B cell (primary cell): ENCODE results near the gene UQCRH. TPM values are rescaled to one million over a fixed set of nuclear protein-coding genes. Genes with fewer than 3 reads are reported as not detected.
"Not testable (repeated sequence)": the region's sequence is repeated elsewhere in the genome, so short reads cannot be mapped to it uniquely, and the experiment has no call there.

Experiments
- ATAC-seq: fragments of 200-7000 bp; cut with Tn5 transposase; one replicate; pipeline ENCODE4 v1.10.0; 2021; ENCODE audit warnings: low read depth, mild to moderate bottlenecking, moderate number of reproducible peaks, moderate library complexity
- CTCF ChIA-PET: fragments of 350-600 bp; sonication (Branson Sonifier 250); formaldehyde crosslinking; loops from one replicate; lab custom pipeline; 2021; ENCODE audit warnings: antibody characterized with exemption, inconsistent platforms; lab: Charles Lee
- POLR2A ChIA-PET: fragments of 350-600 bp; sonication (Branson Sonifier 250); formaldehyde crosslinking; loops from one replicate; lab custom pipeline; 2021; ENCODE audit warnings: antibody characterized with exemption; lab: Charles Lee
- DNase-seq: peaks from one replicate; pipeline ENCODE4 v3.0.0; 2013
- H2AFZ ChIP-seq: 2 replicates; pipeline ENCODE4 v1.6.1; 2012; ENCODE audit warnings: mild to moderate bottlenecking, low read depth, low read length; ENCODE audit not compliant: insufficient read depth, poor library complexity, severe bottlenecking
- H3K27ac ChIP-seq, 2 donors: 1 replicate in 1 of 2; 2 replicates in 1 of 2; pipeline ENCODE4 v1.5.1; 2012 to 2013; ENCODE audit warnings: low read length in 2 of 2, mild to moderate bottlenecking in 2 of 2, moderate library complexity in 1 of 2
- H3K27me3 ChIP-seq, 4 experiments: fragments of 200-600 bp in 1 of 4; sonication (generic) in 1 of 4; replicated peaks in 1 of 4; 1 replicate in 2 of 4; 2 replicates in 2 of 4; pipeline versions ENCODE4 v1.6.1 to v1.7.0; 2013 to 2016; ENCODE audit warnings: low read length in 3 of 4, mild to moderate bottlenecking in 2 of 4, mixed read lengths in 1 of 4, moderate library complexity in 1 of 4; ENCODE audit not compliant: insufficient read depth in 4 of 4, control insufficient read depth in 3 of 4; ENCODE audit errors: control extremely low read depth in 1 of 4
- H3K36me3 ChIP-seq, 2 experiments: replicated peaks in 1 of 2; 1 replicate in 1 of 2; 2 replicates in 1 of 2; pipeline versions ENCODE4 v1.6.1 to v1.7.1; 2013; ENCODE audit warnings: low read length in 1 of 2; ENCODE audit not compliant: insufficient read depth in 2 of 2, control insufficient read depth in 1 of 2; ENCODE audit errors: control extremely low read depth in 1 of 2, extremely low read depth in 1 of 2
- H3K4me1 ChIP-seq, 2 donors: fragments of 200-600 bp in 1 of 2; sonication (generic) in 1 of 2; 1 replicate in 1 of 2; 2 replicates in 1 of 2; pipeline versions ENCODE4 v1.5.1 to v1.6.1; 2013 to 2017; ENCODE audit warnings: low read length in 2 of 2; ENCODE audit not compliant: control insufficient read depth in 2 of 2, insufficient read depth in 2 of 2
- H3K4me2 ChIP-seq: replicated peaks from 2 replicates; pipeline ENCODE3; 2012; ENCODE audit warnings: mild to moderate bottlenecking, low read depth, low read length; ENCODE audit not compliant: poor library complexity, severe bottlenecking
- H3K4me3 ChIP-seq, 5 experiments: fragments of 200-600 bp in 1 of 5; sonication (generic) in 1 of 5; 1 replicate in 3 of 5; 2 replicates in 2 of 5; pipeline versions ENCODE4 v1.5.1 to v1.7.0; 2011 to 2016; ENCODE audit warnings: low read length in 4 of 5, mild to moderate bottlenecking in 4 of 5, low read depth in 2 of 5, control low read depth in 1 of 5, moderate library complexity in 1 of 5; ENCODE audit not compliant: insufficient read depth in 1 of 5; ENCODE audit errors: control extremely low read depth in 1 of 5, extremely low read depth in 1 of 5
- H3K79me2 ChIP-seq: fragments of 200-600 bp; sonication (generic); one replicate; pipeline ENCODE4 v1.6.0; 2016; ENCODE audit warnings: low read length; ENCODE audit not compliant: control insufficient read depth, insufficient read depth
- H3K9ac ChIP-seq: fragments of 200-600 bp; sonication (generic); 2 replicates; pipeline ENCODE4 v1.6.1; 2017; ENCODE audit warnings: mild to moderate bottlenecking, low read length, moderate library complexity
- H3K9me3 ChIP-seq, 3 donors: one replicate each; pipeline versions ENCODE4 v1.6.1 to v1.7.1; 2013; ENCODE audit warnings: low read length in 2 of 3; ENCODE audit not compliant: control insufficient read depth in 2 of 3, insufficient read depth in 1 of 3; ENCODE audit errors: control extremely low read depth in 1 of 3
- H4K20me1 ChIP-seq: 2 replicates; pipeline ENCODE4 v1.6.0; 2012; ENCODE audit warnings: mild to moderate bottlenecking, low read length; ENCODE audit not compliant: insufficient read depth, control insufficient read depth, poor library complexity, severe bottlenecking
- H3K27ac Mint-ChIP-seq: one replicate; pipeline ENCODE4 v1.8.0; 2021; ENCODE audit warnings: mixed read lengths
- H3K27me3 Mint-ChIP-seq: one replicate; pipeline ENCODE4 v1.8.0; 2021; ENCODE audit warnings: mixed read lengths
- H3K4me1 Mint-ChIP-seq: one replicate; pipeline ENCODE4 v1.8.0; 2021; ENCODE audit warnings: mixed read lengths
- H3K4me3 Mint-ChIP-seq: one replicate; pipeline ENCODE4 v1.8.0; 2021; ENCODE audit warnings: mixed read lengths
- H3K9me3 Mint-ChIP-seq: one replicate; pipeline ENCODE4 v1.8.0; 2022; ENCODE audit warnings: mixed read lengths; ENCODE audit not compliant: insufficient read depth
- EZH2 ChIP-seq: IDR thresholded peaks from 2 replicates; pipeline ENCODE4 v1.6.1; 2012; ENCODE audit warnings: borderline replicate concordance, low read depth, mild to moderate bottlenecking, moderate library complexity, low read length; ENCODE audit not compliant: insufficient read depth, poor library complexity, severe bottlenecking
- WGBS: methylation state at CpG from one replicate; pipeline ENCODE4 v1.1.5; 2013; ENCODE audit warnings: missing lambda C conversion rate; ENCODE audit not compliant: insufficient coverage; 5-methylcytosine and 5-hydroxymethylcytosine counted together
- intact Hi-C: fragments of 100-400 bp; cut with micrococcal nuclease; formaldehyde crosslinking; loops from one replicate; pipeline ENCODE4 v1.10.0; 2022
- polyA plus RNA-seq: library from polyadenylated mRNA; depleted of rRNA; stranded (reverse); fragments of >200 nt; gene quantifications from 2 replicates; pipeline ENCODE4 v1.2.3, GENCODE V29; 2012
- total RNA-seq, 2 donors: library from RNA; stranded (reverse); fragments of 120-200 nt in 1 of 2; gene quantifications; 1 replicate in 1 of 2; 2 replicates in 1 of 2; pipeline versions ENCODE4 v1.2.3 to v1.2.4, GENCODE V29; 2013 to 2022
- TF ChIP-seq, protein P1 (sequence below): fragments of 200-600 bp; IDR thresholded peaks from one replicate; pipeline ENCODE4 v1.8.0; 2022; ENCODE audit warnings: antibody characterized with exemption, mild to moderate bottlenecking

The UQCRH gene
- total and polyA plus RNA-seq, 2 donors (not counting 1 experiment from before 2014, with no cell fraction given): 146 to 310 TPM

DNA sequence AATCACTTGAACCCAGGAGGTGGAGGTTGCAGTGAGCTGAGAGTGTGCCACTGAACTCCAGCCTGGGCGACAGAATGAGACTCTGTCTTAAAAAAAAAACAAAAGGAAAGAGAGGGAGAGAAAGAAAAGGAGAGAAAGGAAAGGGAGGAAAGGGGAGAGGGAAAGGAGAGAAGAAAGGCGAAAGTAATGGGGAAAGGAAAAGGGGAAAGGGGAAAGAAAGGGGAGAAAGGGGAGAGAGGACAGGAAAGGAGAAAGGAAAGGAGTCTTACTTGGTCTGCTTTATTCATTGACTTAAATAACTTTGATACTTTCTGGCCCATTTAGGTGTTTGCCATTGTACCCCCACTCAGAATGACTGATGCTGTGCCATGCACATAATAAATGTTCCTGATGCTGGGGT lies 48.9 kb downstream of the UQCRH start:
- POLR2A ChIA-PET: no interaction called here
- no peaks in the 10 kb centered on the region for H3K27me3 ChIP-seq
- no peaks in the 10 kb centered on the region for H3K4me1 ChIP-seq
- TF ChIP-seq EZH2: no peak
- TF ChIP-seq, protein P1, sequence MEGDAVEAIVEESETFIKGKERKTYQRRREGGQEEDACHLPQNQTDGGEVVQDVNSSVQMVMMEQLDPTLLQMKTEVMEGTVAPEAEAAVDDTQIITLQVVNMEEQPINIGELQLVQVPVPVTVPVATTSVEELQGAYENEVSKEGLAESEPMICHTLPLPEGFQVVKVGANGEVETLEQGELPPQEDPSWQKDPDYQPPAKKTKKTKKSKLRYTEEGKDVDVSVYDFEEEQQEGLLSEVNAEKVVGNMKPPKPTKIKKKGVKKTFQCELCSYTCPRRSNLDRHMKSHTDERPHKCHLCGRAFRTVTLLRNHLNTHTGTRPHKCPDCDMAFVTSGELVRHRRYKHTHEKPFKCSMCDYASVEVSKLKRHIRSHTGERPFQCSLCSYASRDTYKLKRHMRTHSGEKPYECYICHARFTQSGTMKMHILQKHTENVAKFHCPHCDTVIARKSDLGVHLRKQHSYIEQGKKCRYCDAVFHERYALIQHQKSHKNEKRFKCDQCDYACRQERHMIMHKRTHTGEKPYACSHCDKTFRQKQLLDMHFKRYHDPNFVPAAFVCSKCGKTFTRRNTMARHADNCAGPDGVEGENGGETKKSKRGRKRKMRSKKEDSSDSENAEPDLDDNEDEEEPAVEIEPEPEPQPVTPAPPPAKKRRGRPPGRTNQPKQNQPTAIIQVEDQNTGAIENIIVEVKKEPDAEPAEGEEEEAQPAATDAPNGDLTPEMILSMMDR: no peak
- CTCF ChIA-PET: interaction anchor here (0.7 to 1.4 kb wide), 2 partner anchors 108 to 317 kb away, joined by 3 to 6 read pairs; no protein-coding TSS in a partner anchor
- DNase-seq: no peak
- H3K9me3 Mint-ChIP-seq: no peaks in the 10 kb centered on the region
- H3K4me3 Mint-ChIP-seq: no peak overlapping the region
- no peak overlapping the region for H3K4me3 ChIP-seq
- H3K79me2 ChIP-seq: peaks cover 16% of the 10 kb centered on the region
- peaks cover 5 to 54% of the 10 kb centered on the region in 2 experiments for H3K36me3 ChIP-seq
- H3K4me2 ChIP-seq: no peak overlapping the region
- no peaks in the 10 kb centered on the region for H3K27me3 Mint-ChIP-seq
- no peak overlapping the region for H2AFZ ChIP-seq
- H3K9me3 ChIP-seq: no peaks in the 10 kb centered on the region
- 100% methylated on average over 1 of the region's 2 CpGs for WGBS
- peaks cover 6% of the 10 kb centered on the region for H3K4me1 Mint-ChIP-seq
- H3K27ac Mint-ChIP-seq: no peak overlapping the region
- intact Hi-C loops: no loop called here
- no peak overlapping the region for H3K9ac ChIP-seq
- no peak overlapping the region for H3K27ac ChIP-seq
- ATAC-seq: no peak
- no peaks in the 10 kb centered on the region for H4K20me1 ChIP-seq

DNA sequence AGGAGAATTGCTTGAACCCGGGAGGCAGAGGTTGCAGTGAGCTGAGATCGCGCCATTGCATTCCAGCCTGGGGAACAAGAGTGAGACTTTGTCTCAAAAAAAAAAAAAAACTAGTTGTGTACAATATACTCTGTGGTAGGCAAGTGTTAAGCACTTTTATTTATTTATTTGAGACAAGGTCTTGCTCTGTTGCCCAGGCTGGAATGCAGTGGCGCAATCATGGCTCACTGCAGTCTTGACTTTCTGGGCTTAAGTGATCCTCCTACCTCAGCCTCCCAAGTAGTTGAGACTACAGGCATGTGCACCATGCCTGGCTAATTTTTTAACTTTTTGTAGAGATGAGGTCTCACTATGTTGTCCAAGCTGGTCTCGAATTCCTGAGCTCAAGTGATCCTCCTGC lies 52.4 kb downstream of the UQCRH start:
- H3K4me3 ChIP-seq, H3K79me2 ChIP-seq, H2AFZ ChIP-seq, ATAC-seq, H3K27me3 Mint-ChIP-seq, H3K9me3 Mint-ChIP-seq, H4K20me1 ChIP-seq, H3K4me1 ChIP-seq, H3K4me3 Mint-ChIP-seq, H3K4me1 Mint-ChIP-seq, H3K9ac ChIP-seq, H3K4me2 ChIP-seq, H3K27me3 ChIP-seq, H3K9me3 ChIP-seq, H3K27ac Mint-ChIP-seq, H3K27ac ChIP-seq, DNase-seq, intact Hi-C loops, CTCF ChIA-PET: not testable (repeated sequence)
- WGBS: 100% methylated on average over 2 of the region's 5 CpGs
- H3K36me3 ChIP-seq: peaks cover 0 to 51% of the 10 kb centered on the region in 2 experiments
- POLR2A ChIA-PET: interaction anchor here (0.7 kb wide), 1 partner anchor 313 kb away, joined by 7 read pairs; no protein-coding TSS in a partner anchor
